ENCODE measurements around the gene BNC1.

- TF ChIP-seq POLR2A (IDR thresholded peaks at IDR 0.05; ENCODE audit: extremely low read depth, insufficient read length) (no peak), MYC (IDR thresholded peaks at IDR 0.05; ENCODE audit: low read depth, low read length) (no peak), MAX (IDR thresholded peaks at IDR 0.05; ENCODE audit: low read depth, low read length) (no peak)
Observed at GRCh38 chr15:83306561-83306960, 22.1 kb upstream of the BNC1 start.

Data from NB4 (cell line).